Astrocyte (in vitro differentiated cells and primary cell): Measurements from ENCODE around the gene TRIAP1. TPM values are rescaled to one million over a fixed set of nuclear protein-coding genes. Genes with fewer than 3 reads are reported as not detected.

Source experiments
- DNase-seq: peaks from one replicate; pipeline ENCODE4 v3.0.0-alpha.2; 2010; ENCODE audit warnings: low read depth
- FAIRE-seq: peaks from 2 replicates; lab custom pipeline; 2011; peaks lifted over from hg19 to GRCh38; lab: Jason Lieb, UNC
- H2AFZ ChIP-seq: 2 replicates; pipeline ENCODE4 v1.6.0; 2012; ENCODE audit warnings: low read depth, low read length, inconsistent platforms
- H3K27ac ChIP-seq: 2 replicates; pipeline ENCODE4 v1.5.1; 2011; ENCODE audit warnings: low read depth, low read length, inconsistent platforms
- H3K27me3 ChIP-seq: 2 replicates; pipeline ENCODE4 v1.6.0; 2011; ENCODE audit warnings: low read length, inconsistent platforms; ENCODE audit not compliant: insufficient read depth
- H3K36me3 ChIP-seq: 2 replicates; pipeline ENCODE4 v1.5.1; 2011; ENCODE audit warnings: low read length, inconsistent platforms; ENCODE audit not compliant: insufficient read depth
- H3K4me1 ChIP-seq: 2 replicates; pipeline ENCODE4 v1.5.1; 2011; ENCODE audit warnings: low read length, inconsistent platforms; ENCODE audit not compliant: insufficient read depth
- H3K4me2 ChIP-seq: 2 replicates; pipeline ENCODE4 v1.6.0; 2012; ENCODE audit warnings: low read length, inconsistent platforms
- H3K4me3 ChIP-seq: 2 replicates; pipeline ENCODE4 v1.5.1; 2011; ENCODE audit warnings: low read depth, mild to moderate bottlenecking, low read length, inconsistent platforms; ENCODE audit not compliant: insufficient read depth
- H3K79me2 ChIP-seq: 2 replicates; pipeline ENCODE4 v1.6.0; 2012; ENCODE audit warnings: mild to moderate bottlenecking, low read length, inconsistent platforms; ENCODE audit not compliant: insufficient read depth
- H3K9ac ChIP-seq: 2 replicates; pipeline ENCODE4 v1.6.0; 2012; ENCODE audit warnings: mild to moderate bottlenecking, low read length, inconsistent platforms
- H3K9me3 ChIP-seq: 2 replicates; pipeline ENCODE4 v1.5.1; 2012; ENCODE audit warnings: low read depth, mild to moderate bottlenecking, low read length, inconsistent platforms; ENCODE audit not compliant: insufficient read depth
- H4K20me1 ChIP-seq: 2 replicates; pipeline ENCODE4 v1.6.0; 2012; ENCODE audit warnings: low read length, inconsistent platforms; ENCODE audit not compliant: insufficient read depth
- H3K27ac Mint-ChIP-seq: one replicate; pipeline ENCODE4 v1.8.0; 2021; ENCODE audit warnings: mild to moderate bottlenecking, mixed read lengths; ENCODE audit not compliant: unreplicated experiment
- H3K27me3 Mint-ChIP-seq: one replicate; pipeline ENCODE4 v1.8.0; 2021; ENCODE audit warnings: low read depth, mixed read lengths; ENCODE audit not compliant: unreplicated experiment
- H3K36me3 Mint-ChIP-seq: one replicate; pipeline ENCODE4 v1.8.0; 2021; ENCODE audit warnings: low read depth, mixed read lengths; ENCODE audit not compliant: unreplicated experiment
- H3K4me1 Mint-ChIP-seq: one replicate; pipeline ENCODE4 v1.8.0; 2021; ENCODE audit warnings: low read depth, mixed read lengths; ENCODE audit not compliant: unreplicated experiment
- H3K4me3 Mint-ChIP-seq: one replicate; pipeline ENCODE4 v1.8.0; 2021; ENCODE audit warnings: mild to moderate bottlenecking, moderate library complexity, mixed read lengths; ENCODE audit not compliant: unreplicated experiment
- H3K9me3 Mint-ChIP-seq: one replicate; pipeline ENCODE4 v1.8.0; 2021; ENCODE audit warnings: mild to moderate bottlenecking, mixed read lengths; ENCODE audit not compliant: unreplicated experiment
- CTCF ChIP-seq: IDR thresholded peaks from 2 replicates; pipeline ENCODE4 v1.5.1; 2011; ENCODE audit warnings: low read depth, mild to moderate bottlenecking, inconsistent platforms, low read length, moderate library complexity; ENCODE audit not compliant: insufficient read depth
- EZH2 ChIP-seq: IDR thresholded peaks from 2 replicates; pipeline ENCODE4 v1.6.1; 2012; ENCODE audit warnings: mild to moderate bottlenecking, low read length, inconsistent platforms; ENCODE audit not compliant: insufficient read depth
- total RNA-seq: library from RNA; stranded (reverse); gene quantifications from 2 replicates; pipeline ENCODE4 v1.2.1, GENCODE V29; 2021

TRIAP1 gene
- total RNA-seq, 1 donor from 2014 or later = 54.0 TPM

- TF ChIP-seq CTCF (no peak), EZH2 (no peak)
- Mint-ChIP-seq H3K4me1 (no peaks in the 10 kb centered on the region), H3K36me3 (no peaks in the 10 kb centered on the region), H3K9me3 (no peaks in the 10 kb centered on the region), H3K27me3 (peaks cover 14% of the 10 kb centered on the region), H3K4me3 (no peak overlapping the region), H3K27ac (no peak overlapping the region)
- H2AFZ ChIP-seq = peak overlapping the region; percentile 70
- FAIRE-seq (no peak), DNase-seq (peak; percentile 18)
- H3K27ac ChIP-seq = no peak overlapping the region
- no peaks in the 10 kb centered on the region for H3K4me1 ChIP-seq
- no peak overlapping the region for H3K4me3 ChIP-seq
- H3K4me2 ChIP-seq = peak overlapping the region; percentile 31
- H3K27me3 ChIP-seq = no peaks in the 10 kb centered on the region
- H3K79me2 ChIP-seq = no peaks in the 10 kb centered on the region
- no peak overlapping the region for H3K9ac ChIP-seq
- H3K9me3 ChIP-seq = no peaks in the 10 kb centered on the region
- no peaks in the 10 kb centered on the region for H3K36me3 ChIP-seq
- H4K20me1 ChIP-seq = no peaks in the 10 kb centered on the region
These were observed 44.0 kb downstream of the TRIAP1 start for GRCh38 chr12:120402217-120402616.

GRCh38 chr12:120399531-120399930 is 46.7 kb downstream of the TRIAP1 start:
- no peak overlapping the region for H3K4me3 Mint-ChIP-seq
- no peak for TF ChIP-seq EZH2
- TF ChIP-seq CTCF = no peak
- Histone ChIP-seq H3K9ac (no peak overlapping the region), H3K27me3 (peaks cover 6% of the 10 kb centered on the region), H2AFZ (no peak overlapping the region), H3K4me1 (no peaks in the 10 kb centered on the region), H3K27ac (no peak overlapping the region), H3K79me2 (no peaks in the 10 kb centered on the region), H3K9me3 (no peaks in the 10 kb centered on the region), H3K36me3 (no peaks in the 10 kb centered on the region), H3K4me3 (no peak overlapping the region), H4K20me1 (no peaks in the 10 kb centered on the region), H3K4me2 (no peak overlapping the region)
- H3K36me3 Mint-ChIP-seq = no peaks in the 10 kb centered on the region
- H3K27me3 Mint-ChIP-seq = peaks cover 25% of the 10 kb centered on the region
- H3K9me3 Mint-ChIP-seq = no peaks in the 10 kb centered on the region
- no peaks in the 10 kb centered on the region for H3K4me1 Mint-ChIP-seq
- no peak for FAIRE-seq
- DNase-seq = peak; percentile 67
- no peak overlapping the region for H3K27ac Mint-ChIP-seq

GRCh38 chr12:120397824-120398540 is 48.2 kb downstream of the TRIAP1 start:
- Histone ChIP-seq H3K27me3 (peaks cover 10% of the 10 kb centered on the region), H3K27ac (no peak overlapping the region), H3K9ac (peak overlapping the region; percentile 35), H2AFZ (peak overlapping the region; percentile 60), H3K4me1 (no peaks in the 10 kb centered on the region), H4K20me1 (no peaks in the 10 kb centered on the region), H3K9me3 (no peaks in the 10 kb centered on the region), H3K4me2 (peak overlapping the region; percentile 72), H3K4me3 (no peak overlapping the region), H3K36me3 (no peaks in the 10 kb centered on the region), H3K79me2 (no peaks in the 10 kb centered on the region)
- no peak overlapping the region for H3K27ac Mint-ChIP-seq
- H3K4me1 Mint-ChIP-seq = no peaks in the 10 kb centered on the region
- TF ChIP-seq CTCF (no peak), EZH2 (no peak)
- H3K4me3 Mint-ChIP-seq = no peak overlapping the region
- no peaks in the 10 kb centered on the region for H3K36me3 Mint-ChIP-seq
- FAIRE-seq (no peak), DNase-seq (peak; percentile 21)
- peaks cover 18% of the 10 kb centered on the region for H3K27me3 Mint-ChIP-seq
- H3K9me3 Mint-ChIP-seq = no peaks in the 10 kb centered on the region
